HepG2 (cell line): ENCODE data around the gene NAB2. TPM values are rescaled to one million over a fixed set of nuclear protein-coding genes. Genes with fewer than 3 reads are reported as not detected.

ENCODE experiments used
- CREB3 ChIP-seq: sonication (generic); formaldehyde crosslinking; IDR thresholded peaks from 2 replicates; pipeline ENCODE4 v1.5.0; 2020; ENCODE audit warnings: missing genetic modification reagents
- CSRNP2 ChIP-seq: sonication (generic); formaldehyde crosslinking; conservative IDR thresholded peaks from 2 replicates; pipeline ENCODE4 v1.8.0; 2022; ENCODE audit warnings: low read depth, missing genetic modification reagents
- EP300 ChIP-seq, 3 experiments: sonication (generic) in 1 of 3; formaldehyde crosslinking in 1 of 3; IDR thresholded peaks; 2 replicates each; pipeline versions ENCODE4 v1.5.1 to v1.6.1; 2011 to 2020; ENCODE audit warnings: low read depth in 2 of 3, low read length in 2 of 3, borderline replicate concordance in 1 of 3, improper control_type of control experiment in 1 of 3, mild to moderate bottlenecking in 1 of 3, missing genetic modification reagents in 1 of 3, moderate library complexity in 1 of 3
- HDAC1 ChIP-seq: sonication (generic); formaldehyde crosslinking; IDR thresholded peaks from 2 replicates; pipeline ENCODE4 v1.5.1; 2020; ENCODE audit warnings: mild to moderate bottlenecking, missing genetic modification reagents
- NCOR1 ChIP-seq: fragments of 200-600 bp; sonication (generic); IDR thresholded peaks from 2 replicates; pipeline ENCODE4 v1.7.0; 2017; ENCODE audit warnings: antibody characterized with exemption, low read length, borderline replicate concordance
- NRL ChIP-seq: sonication (generic); formaldehyde crosslinking; IDR thresholded peaks from 2 replicates; pipeline ENCODE4 v1.5.0; 2020; ENCODE audit warnings: missing genetic modification reagents, mild to moderate bottlenecking, moderate library complexity, borderline replicate concordance
- PRDM10 ChIP-seq: sonication (generic); formaldehyde crosslinking; IDR thresholded peaks from 2 replicates; pipeline ENCODE4 v1.4.0; 2020; ENCODE audit warnings: low read depth, missing genetic modification reagents
- RFX1 ChIP-seq: fragments of 450-650 bp; IDR thresholded peaks from 2 replicates; pipeline ENCODE4 v1.6.1; 2017
- RNF2 ChIP-seq: fragments of 450-650 bp; conservative IDR thresholded peaks from 2 replicates; pipeline ENCODE4 v1.6.1; 2016; ENCODE audit warnings: low read depth
- SP5 ChIP-seq: IDR thresholded peaks from 2 replicates; pipeline ENCODE4 v1.6.1; 2016; ENCODE audit warnings: low read depth, borderline replicate concordance
- SYNCRIP ChIP-seq: fragments of 200-400 bp; formaldehyde crosslinking; IDR thresholded peaks from 2 replicates; pipeline ENCODE4 v1.6.1; 2018; ENCODE audit warnings: mild to moderate bottlenecking, low read depth, low read length; ENCODE audit not compliant: insufficient read depth
- ZBTB10 ChIP-seq: sonication (generic); formaldehyde crosslinking; IDR thresholded peaks from 2 replicates; pipeline ENCODE4 v1.4.0; 2020; ENCODE audit warnings: missing genetic modification reagents, borderline replicate concordance
- ZFP1 ChIP-seq: IDR thresholded peaks from 2 replicates; pipeline ENCODE4 v1.6.1; 2016
- ZFP36 ChIP-seq: fragments of 150-350 bp; IDR thresholded peaks from 2 replicates; pipeline ENCODE4 v1.6.1; 2018; ENCODE audit warnings: borderline replicate concordance, low read length, low read depth; ENCODE audit not compliant: partially characterized antibody
- ZNF143 ChIP-seq: sonication (generic); formaldehyde crosslinking; IDR thresholded peaks from 2 replicates; pipeline ENCODE4 v1.4.0; 2020; ENCODE audit warnings: missing genetic modification reagents
- ZNF251 ChIP-seq: sonication (generic); formaldehyde crosslinking; IDR thresholded peaks from 2 replicates; pipeline ENCODE4 v1.9.0; 2021; ENCODE audit warnings: mild to moderate bottlenecking, missing genetic modification reagents
- ZNF350 ChIP-seq: sonication (generic); formaldehyde crosslinking; IDR thresholded peaks from 2 replicates; pipeline ENCODE4 v1.4.0; 2020; ENCODE audit warnings: mild to moderate bottlenecking, low read depth, missing genetic modification reagents, borderline replicate concordance
- ZNF460 ChIP-seq: sonication (generic); formaldehyde crosslinking; IDR thresholded peaks from 2 replicates; pipeline ENCODE4 v1.5.1; 2020; ENCODE audit warnings: missing genetic modification reagents, mild to moderate bottlenecking, borderline replicate concordance
- ZNF563 ChIP-seq: sonication (generic); formaldehyde crosslinking; IDR thresholded peaks from 2 replicates; pipeline ENCODE4 v1.8.0; 2022; ENCODE audit warnings: mild to moderate bottlenecking, moderate library complexity, missing genetic modification reagents
- polyA plus RNA-seq, 8 experiments: library from polyadenylated mRNA; depleted of rRNA in 3 of 8; stranded (reverse) in 7 of 8; unstranded in 1 of 8; fragments of >200 nt; fragmentation: Illumina TruSeq in 4 of 8; extraction: Trizol in 4 of 8; gene quantifications; 2 replicates each; pipeline versions ENCODE4 v1.2.1 to v1.2.3, GENCODE V29; 2011 to 2016; ENCODE audit warnings: low read depth in 4 of 8, missing spikeins in 1 of 8, mixed read lengths in 1 of 8; ENCODE audit not compliant: insufficient read depth in 1 of 8
- total RNA-seq, 5 experiments: library from RNA; depleted of rRNA; stranded (reverse); fragments of >200 nt; fragmentation: Illumina TruSeq; extraction: Trizol; gene quantifications; 2 replicates each; pipeline ENCODE4 v1.2.3, GENCODE V29; 2016; ENCODE audit warnings: low read depth in 1 of 5

NAB2 gene
- total and polyA plus RNA-seq, 2 of the 13 experiments (the other 11 are each of a cell fraction or from before 2014, with no cell fraction given): 11.7 to 12.9 TPM

- TF ChIP-seq SYNCRIP (no peak), ZNF251 (CRISPR knock-in tag) (no peak), ZFP1 (CRISPR knock-in tag) (no peak), EP300 (IDR thresholded peaks at IDR 0.05; ENCODE audit: low read depth in 2 of 2, low read length in 2 of 2) (no peak), EP300 (CRISPR knock-in tag; IDR thresholded peaks at IDR 0.05; ENCODE audit: borderline replicate concordance) (no peak), RFX1 (no peak), ZBTB10 (CRISPR knock-in tag) (peak; percentile 21; the same call in 1 of the 2 replicates), NRL (CRISPR knock-in tag) (no peak), ZNF460 (CRISPR knock-in tag) (no peak), CREB3 (no peak), ZNF350 (CRISPR knock-in tag) (0 out of 2 replicates have a peak, but pooled peaks have one; percentile 20), HDAC1 (CRISPR knock-in tag) (0 out of 2 replicates have a peak, but pooled peaks have one; percentile 27), ZNF563 (CRISPR knock-in tag) (0 out of 2 replicates have a peak, but pooled peaks have one; percentile 1), RNF2 (no peak), SP5 (CRISPR knock-in tag) (0 out of 2 replicates have a peak, but pooled peaks have one; percentile 12), CSRNP2 (CRISPR knock-in tag) (no peak), PRDM10 (peak; percentile 49; the same call in 1 of the 2 replicates), ZNF143 (no peak), ZFP36 (no peak), NCOR1 (peak; percentile 59)
These were observed 644 bp downstream of the NAB2 start (continued) for GRCh38 chr12:57089271-57090245.
